GM12872 (cell line): ENCODE measurements around the gene LPAR5.

Source experiments
- TF ChIP-seq, protein P1 (sequence below): IDR thresholded peaks from 3 replicates; pipeline ENCODE4 v1.5.1; 2011; ENCODE audit warnings: low read depth, mild to moderate bottlenecking, low read length, moderate library complexity; ENCODE audit not compliant: insufficient read depth

Gene LPAR5

DNA sequence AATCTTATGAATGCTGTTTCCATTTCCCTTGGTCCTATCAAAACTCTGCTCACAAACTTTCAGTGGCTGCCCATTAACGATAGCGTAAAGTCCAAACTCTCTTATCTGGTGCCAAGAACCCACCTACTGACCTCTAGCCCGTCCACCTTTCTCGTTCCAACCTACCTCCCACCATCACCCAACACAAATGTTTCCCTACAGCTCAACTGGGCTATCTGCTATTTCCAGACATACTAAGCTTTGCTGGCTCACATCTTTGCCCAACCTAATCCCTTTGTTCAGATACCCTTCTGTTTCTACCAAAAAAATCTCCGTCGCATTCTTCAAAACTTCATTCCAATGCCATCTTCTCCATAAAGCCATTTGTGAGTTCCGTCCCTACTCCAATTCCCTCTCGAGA lies 60.1 kb downstream of the LPAR5 start:
- TF ChIP-seq, protein P1, sequence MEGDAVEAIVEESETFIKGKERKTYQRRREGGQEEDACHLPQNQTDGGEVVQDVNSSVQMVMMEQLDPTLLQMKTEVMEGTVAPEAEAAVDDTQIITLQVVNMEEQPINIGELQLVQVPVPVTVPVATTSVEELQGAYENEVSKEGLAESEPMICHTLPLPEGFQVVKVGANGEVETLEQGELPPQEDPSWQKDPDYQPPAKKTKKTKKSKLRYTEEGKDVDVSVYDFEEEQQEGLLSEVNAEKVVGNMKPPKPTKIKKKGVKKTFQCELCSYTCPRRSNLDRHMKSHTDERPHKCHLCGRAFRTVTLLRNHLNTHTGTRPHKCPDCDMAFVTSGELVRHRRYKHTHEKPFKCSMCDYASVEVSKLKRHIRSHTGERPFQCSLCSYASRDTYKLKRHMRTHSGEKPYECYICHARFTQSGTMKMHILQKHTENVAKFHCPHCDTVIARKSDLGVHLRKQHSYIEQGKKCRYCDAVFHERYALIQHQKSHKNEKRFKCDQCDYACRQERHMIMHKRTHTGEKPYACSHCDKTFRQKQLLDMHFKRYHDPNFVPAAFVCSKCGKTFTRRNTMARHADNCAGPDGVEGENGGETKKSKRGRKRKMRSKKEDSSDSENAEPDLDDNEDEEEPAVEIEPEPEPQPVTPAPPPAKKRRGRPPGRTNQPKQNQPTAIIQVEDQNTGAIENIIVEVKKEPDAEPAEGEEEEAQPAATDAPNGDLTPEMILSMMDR, result no peak

GRCh38 chr12:6574576-6575295 lies 61.0 kb downstream of the LPAR5 start:
- TF ChIP-seq, protein P1, result no peak

DNA sequence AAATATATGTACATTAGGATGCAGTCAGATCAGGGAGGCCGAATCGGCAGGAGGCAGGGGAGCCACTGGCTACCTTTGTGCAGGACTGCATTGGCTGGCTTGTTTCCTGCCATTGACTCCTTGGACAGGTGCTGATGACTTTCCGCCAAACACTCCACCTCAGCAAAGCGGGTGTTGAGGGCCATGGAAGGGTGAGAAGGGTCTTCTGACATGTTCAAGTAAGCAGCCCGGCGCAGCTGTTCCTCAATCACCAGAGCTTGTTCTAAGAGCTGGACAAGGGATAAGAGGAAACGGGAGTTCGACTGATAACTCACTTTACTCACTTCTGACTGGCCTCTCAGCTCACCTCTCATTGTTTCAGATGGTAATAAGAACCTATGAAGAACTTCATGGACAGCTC lies 62.8 kb downstream of the LPAR5 start:
- TF ChIP-seq, protein P1, result no peak

DNA sequence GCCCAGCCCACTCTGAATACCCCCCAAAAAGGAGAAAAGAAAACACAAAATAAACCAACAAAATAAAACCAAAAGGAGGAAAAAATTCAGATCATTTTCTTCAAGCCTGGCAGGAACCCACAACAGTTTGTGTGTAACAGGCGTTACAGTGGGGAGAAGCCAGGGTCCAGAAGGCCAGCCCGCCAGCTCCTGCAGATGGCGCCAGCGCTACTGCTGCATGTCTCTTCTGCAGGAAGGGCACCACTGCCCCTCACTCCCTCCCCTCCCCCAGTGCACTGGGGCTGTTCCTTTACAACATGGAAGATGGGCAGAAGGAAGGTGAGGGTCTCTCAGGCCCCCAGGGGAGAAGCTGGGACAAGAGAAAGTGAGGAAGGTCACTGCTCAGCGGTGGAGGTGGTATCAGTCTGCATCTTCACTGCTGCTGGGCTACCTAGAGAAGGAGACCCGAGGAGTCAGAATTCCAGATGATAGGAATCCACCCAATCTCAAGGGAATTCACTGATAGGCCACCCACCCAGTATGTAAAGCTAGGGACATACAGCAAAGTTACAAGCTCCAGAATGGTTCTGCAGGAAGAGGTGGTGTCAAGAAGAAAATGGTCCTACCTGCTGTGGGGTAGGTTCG lies 65.4 kb downstream of the LPAR5 start:
- TF ChIP-seq, protein P1, result peak; percentile 75

DNA sequence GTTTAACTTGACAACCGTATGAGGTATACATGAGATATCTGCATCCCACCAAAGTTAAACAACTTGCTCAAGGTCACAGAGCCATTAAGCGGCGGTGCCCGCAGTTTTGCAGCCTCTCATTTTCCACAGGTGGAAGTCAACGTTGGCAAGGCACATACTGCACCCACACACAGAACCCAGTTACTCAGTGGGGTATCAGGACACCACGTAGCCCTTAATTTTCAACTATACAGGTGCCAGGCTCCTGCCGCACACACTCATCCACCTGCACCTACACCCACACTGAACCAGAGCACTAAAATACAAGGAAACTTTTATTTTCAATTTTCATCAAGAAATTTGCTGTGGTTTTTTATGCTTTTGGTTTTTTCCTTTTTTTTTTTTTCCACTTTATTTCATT lies 66.0 kb downstream of the LPAR5 start:
- TF ChIP-seq, protein P1, result no peak

DNA sequence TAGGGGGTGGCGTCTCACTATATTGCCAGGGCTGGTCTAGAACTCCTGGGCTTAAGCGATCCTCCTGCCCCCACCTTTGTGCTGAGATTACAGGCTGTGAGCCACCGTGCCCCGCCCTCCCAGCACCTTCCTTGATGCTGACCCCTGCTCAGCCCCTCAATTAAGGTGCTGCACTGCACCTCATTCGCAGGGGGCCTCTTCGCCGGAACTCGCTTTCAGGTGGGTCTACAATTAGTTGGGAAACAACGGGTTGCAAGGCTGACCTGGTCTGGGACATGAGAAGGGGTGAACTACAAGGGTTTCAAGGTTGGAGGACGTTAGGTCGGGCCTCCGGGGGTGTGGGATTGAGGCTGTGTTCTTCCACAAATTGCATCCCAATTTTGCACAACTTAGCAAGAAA lies 66.4 kb downstream of the LPAR5 start:
- TF ChIP-seq, protein P1, result no peak
